ENCODE measurements around the gene CCDC24.

- TF ChIP-seq CTCF (conservative IDR thresholded peaks at IDR 0.05; ENCODE audit: low read length) = no peak
- TF ChIP-seq EZH2phosphoT487 (IDR thresholded peaks at IDR 0.05; ENCODE audit: borderline replicate concordance) = no peak
These were observed 29.8 kb downstream of the CCDC24 start for GRCh38 chr1:44021156-44021555.

All from Loucy (cell line).